ENCODE data around the gene GPX1. TPM values are rescaled to one million over a fixed set of nuclear protein-coding genes. Genes with fewer than 3 reads are reported as not detected.
"Not testable (repeated sequence)": the region's sequence is repeated elsewhere in the genome, so short reads cannot be mapped to it uniquely, and the experiment has no call there.

The GPX1 gene
- total RNA-seq, 1 donor from 2014 or later: 57.6 TPM

- DNase-seq: not testable (repeated sequence)
Observed at GRCh38 chr3:49357443-49358216, 523 bp downstream of the GPX1 start.

- not testable (repeated sequence) for DNase-seq
Observed at GRCh38 chr3:49357095-49357442, 1.1 kb downstream of the GPX1 start.

GRCh38 chr3:49352890-49353421 is 5.2 kb downstream of the GPX1 start:
- no peak for DNase-seq

GRCh38 chr3:49352281-49352680 is 5.9 kb downstream of the GPX1 start:
- no peak for DNase-seq

GRCh38 chr3:49351521-49352011 is 6.6 kb downstream of the GPX1 start:
- DNase-seq: no peak

- DNase-seq: no peak
Observed at GRCh38 chr3:49349348-49350114, 8.6 kb downstream of the GPX1 start.

- DNase-seq: not testable (repeated sequence)
Observed at GRCh38 chr3:49348361-49348760, 9.8 kb downstream of the GPX1 start.

GRCh38 chr3:49346797-49347251 is 11.3 kb downstream of the GPX1 start:
- DNase-seq: no peak

- no peak for DNase-seq
Observed at GRCh38 chr3:49343163-49343562, 15.0 kb downstream of the GPX1 start.

GRCh38 chr3:49341996-49342395 is 16.2 kb downstream of the GPX1 start:
- DNase-seq: no peak

GRCh38 chr3:49339941-49340800 is 18.0 kb downstream of the GPX1 start, which contains the start of gene USP4:
Gene USP4, minus strand, starts transcription at chr3:49340053. Its CDS starts 29 bp downstream, at chr3:49340024.
- peak; percentile 84 for DNase-seq

GRCh38 chr3:49339581-49339940 is 18.6 kb downstream of the GPX1 start:
- no peak for DNase-seq

- no peak for DNase-seq
Observed at GRCh38 chr3:49333916-49334633, 24.1 kb downstream of the GPX1 start.

- no peak for DNase-seq
Observed at GRCh38 chr3:49333091-49333490, 25.1 kb downstream of the GPX1 start.

- no peak for DNase-seq
Observed at GRCh38 chr3:49329186-49329585, 29.0 kb downstream of the GPX1 start.

- not testable (repeated sequence) for DNase-seq
Observed at GRCh38 chr3:49328350-49328749, 29.8 kb downstream of the GPX1 start.

GRCh38 chr3:49327485-49327884 is 30.7 kb downstream of the GPX1 start:
- no peak for DNase-seq

- no peak for DNase-seq
Observed at GRCh38 chr3:49324768-49325167, 33.4 kb downstream of the GPX1 start.

GRCh38 chr3:49316696-49317457 is 41.3 kb downstream of the GPX1 start:
- peak; percentile 15 for DNase-seq

- no peak for DNase-seq
Observed at GRCh38 chr3:49313896-49314688, 44.1 kb downstream of the GPX1 start.

Data from occipital lobe (tissue), 2 donors.